ENCODE results near the gene PARS2.

The PARS2 gene

GRCh38 chr1:54764133-54764921 is at the start of gene PARS2:
Gene PARS2, minus strand, starts transcription at chr1:54764523. Its CDS starts 5,362 bp downstream, at chr1:54759161.
- no peaks in the 10 kb centered on the region for H3K36me3 ChIP-seq (ENCODE audit: control insufficient read depth in 1 of 2, insufficient read depth in 2 of 2, low read length in 2 of 2)
- no peaks in the 10 kb centered on the region for H3K9me3 ChIP-seq (ENCODE audit: control insufficient read depth in 1 of 2, low read length in 2 of 2)
- H3K4me1 ChIP-seq (ENCODE audit: control insufficient read depth in 1 of 2, insufficient read depth in 2 of 2, low read length in 2 of 2) = peaks cover 5 to 9% of the 10 kb centered on the region in 2 donors
- no peaks in the 10 kb centered on the region for H3K27me3 ChIP-seq (ENCODE audit: low read depth, low read length)
- peak within 1 kb of the TSS; percentile 83 to 89 for H3K4me3 ChIP-seq (ENCODE audit: low read depth in 1 of 2, low read length in 2 of 2)
- peak within 1 kb of the TSS; percentile 78 for H3K27ac ChIP-seq (ENCODE audit: low read length)

GRCh38 chr1:54814126-54814498 is 49.8 kb upstream of the PARS2 start:
- no peak overlapping the region for H3K4me3 ChIP-seq (ENCODE audit: low read depth in 1 of 2, low read length in 2 of 2)
- peak overlapping the region; percentile 39 for H3K27ac ChIP-seq (ENCODE audit: low read length)

GRCh38 chr1:54813485-54814125 is 49.3 kb upstream of the PARS2 start:
- Histone ChIP-seq H3K4me3 (ENCODE audit: low read depth in 1 of 2, low read length in 2 of 2) (no peak overlapping the region), H3K9me3 (ENCODE audit: control insufficient read depth in 1 of 2, low read length in 2 of 2) (no peaks in the 10 kb centered on the region), H3K4me1 (ENCODE audit: control insufficient read depth in 1 of 2, insufficient read depth in 2 of 2, low read length in 2 of 2) (no peaks in the 10 kb centered on the region), H3K36me3 (ENCODE audit: control insufficient read depth in 1 of 2, insufficient read depth in 2 of 2, low read length in 2 of 2) (no peaks in the 10 kb centered on the region), H3K27ac (ENCODE audit: low read length) (no peak overlapping the region), H3K27me3 (ENCODE audit: low read depth, low read length) (no peaks in the 10 kb centered on the region)

More at GRCh38 chr1:54814126-54814498, 49.8 kb upstream of the PARS2 start:
- H3K27me3 ChIP-seq (ENCODE audit: low read depth, low read length) = no peaks in the 10 kb centered on the region
- H3K36me3 ChIP-seq (ENCODE audit: control insufficient read depth in 1 of 2, insufficient read depth in 2 of 2, low read length in 2 of 2) = no peaks in the 10 kb centered on the region
- H3K9me3 ChIP-seq (ENCODE audit: control insufficient read depth in 1 of 2, low read length in 2 of 2) = no peaks in the 10 kb centered on the region
- no peaks in the 10 kb centered on the region for H3K4me1 ChIP-seq (ENCODE audit: control insufficient read depth in 1 of 2, insufficient read depth in 2 of 2, low read length in 2 of 2)

GRCh38 chr1:54812801-54813484 is 48.6 kb upstream of the PARS2 start:
- Histone ChIP-seq H3K4me3 (ENCODE audit: low read depth in 1 of 2, low read length in 2 of 2) (no peak overlapping the region), H3K36me3 (ENCODE audit: control insufficient read depth in 1 of 2, insufficient read depth in 2 of 2, low read length in 2 of 2) (no peaks in the 10 kb centered on the region), H3K9me3 (ENCODE audit: control insufficient read depth in 1 of 2, low read length in 2 of 2) (no peaks in the 10 kb centered on the region), H3K4me1 (ENCODE audit: control insufficient read depth in 1 of 2, insufficient read depth in 2 of 2, low read length in 2 of 2) (no peaks in the 10 kb centered on the region), H3K27me3 (ENCODE audit: low read depth, low read length) (no peaks in the 10 kb centered on the region), H3K27ac (ENCODE audit: low read length) (no peak overlapping the region)

- no peaks in the 10 kb centered on the region for H3K27me3 ChIP-seq (ENCODE audit: low read depth, low read length)
- H3K36me3 ChIP-seq (ENCODE audit: control insufficient read depth in 1 of 2, insufficient read depth in 2 of 2, low read length in 2 of 2) = no peaks in the 10 kb centered on the region
- no peak overlapping the region for H3K4me3 ChIP-seq (ENCODE audit: low read depth in 1 of 2, low read length in 2 of 2)
- no peaks in the 10 kb centered on the region for H3K4me1 ChIP-seq (ENCODE audit: control insufficient read depth in 1 of 2, insufficient read depth in 2 of 2, low read length in 2 of 2)
- H3K9me3 ChIP-seq (ENCODE audit: control insufficient read depth in 1 of 2, low read length in 2 of 2) = no peaks in the 10 kb centered on the region
- H3K27ac ChIP-seq (ENCODE audit: low read length) = no peak overlapping the region
Measured at GRCh38 chr1:54811739-54812655, 47.7 kb upstream of the PARS2 start.

GRCh38 chr1:54811066-54811465 is 46.7 kb upstream of the PARS2 start:
- H3K4me3 ChIP-seq (ENCODE audit: low read depth in 1 of 2, low read length in 2 of 2) = no peak overlapping the region

GRCh38 chr1:54810153-54810942 is 46.0 kb upstream of the PARS2 start:
- Histone ChIP-seq H3K27ac (ENCODE audit: low read length) (no peak overlapping the region), H3K36me3 (ENCODE audit: control insufficient read depth in 1 of 2, insufficient read depth in 2 of 2, low read length in 2 of 2) (no peaks in the 10 kb centered on the region), H3K9me3 (ENCODE audit: control insufficient read depth in 1 of 2, low read length in 2 of 2) (no peaks in the 10 kb centered on the region), H3K4me1 (ENCODE audit: control insufficient read depth in 1 of 2, insufficient read depth in 2 of 2, low read length in 2 of 2) (no peaks in the 10 kb centered on the region), H3K27me3 (ENCODE audit: low read depth, low read length) (no peaks in the 10 kb centered on the region), H3K4me3 (ENCODE audit: low read depth in 1 of 2, low read length in 2 of 2) (no peak overlapping the region)

More at GRCh38 chr1:54811066-54811465, 46.7 kb upstream of the PARS2 start:
- no peaks in the 10 kb centered on the region for H3K4me1 ChIP-seq (ENCODE audit: control insufficient read depth in 1 of 2, insufficient read depth in 2 of 2, low read length in 2 of 2)
- no peak overlapping the region for H3K27ac ChIP-seq (ENCODE audit: low read length)
- H3K36me3 ChIP-seq (ENCODE audit: control insufficient read depth in 1 of 2, insufficient read depth in 2 of 2, low read length in 2 of 2) = no peaks in the 10 kb centered on the region
- no peaks in the 10 kb centered on the region for H3K27me3 ChIP-seq (ENCODE audit: low read depth, low read length)
- H3K9me3 ChIP-seq (ENCODE audit: control insufficient read depth in 1 of 2, low read length in 2 of 2) = no peaks in the 10 kb centered on the region

GRCh38 chr1:54809496-54810074 is 45.3 kb upstream of the PARS2 start:
- no peak overlapping the region for H3K27ac ChIP-seq (ENCODE audit: low read length)
- no peaks in the 10 kb centered on the region for H3K27me3 ChIP-seq (ENCODE audit: low read depth, low read length)
- H3K4me1 ChIP-seq (ENCODE audit: control insufficient read depth in 1 of 2, insufficient read depth in 2 of 2, low read length in 2 of 2) = no peaks in the 10 kb centered on the region
- H3K9me3 ChIP-seq (ENCODE audit: control insufficient read depth in 1 of 2, low read length in 2 of 2) = no peaks in the 10 kb centered on the region
- no peak overlapping the region for H3K4me3 ChIP-seq (ENCODE audit: low read depth in 1 of 2, low read length in 2 of 2)
- H3K36me3 ChIP-seq (ENCODE audit: control insufficient read depth in 1 of 2, insufficient read depth in 2 of 2, low read length in 2 of 2) = no peaks in the 10 kb centered on the region

GRCh38 chr1:54808443-54809207 is 44.3 kb upstream of the PARS2 start:
- H3K36me3 ChIP-seq (ENCODE audit: control insufficient read depth in 1 of 2, insufficient read depth in 2 of 2, low read length in 2 of 2) = no peaks in the 10 kb centered on the region
- no peaks in the 10 kb centered on the region for H3K9me3 ChIP-seq (ENCODE audit: control insufficient read depth in 1 of 2, low read length in 2 of 2)
- no peak overlapping the region for H3K4me3 ChIP-seq (ENCODE audit: low read depth in 1 of 2, low read length in 2 of 2)
- no peaks in the 10 kb centered on the region for H3K4me1 ChIP-seq (ENCODE audit: control insufficient read depth in 1 of 2, insufficient read depth in 2 of 2, low read length in 2 of 2)
- H3K27me3 ChIP-seq (ENCODE audit: low read depth, low read length) = no peaks in the 10 kb centered on the region
- no peak overlapping the region for H3K27ac ChIP-seq (ENCODE audit: low read length)

Measured in muscle layer of duodenum (tissue), 2 donors.